HG03342 (cell line): ENCODE measurements around the gene HTATIP2.
A peak's percentile ranks its signal among the peaks of the same experiment; 100 is the strongest.
"Not testable (repeated sequence)": the region's sequence is repeated elsewhere in the genome, so short reads cannot be mapped to it uniquely, and the experiment has no call there.

Experiments used
- ATAC-seq: cut with Tn5 transposase; IDR thresholded peaks from one replicate; pipeline ENCODE4 v1.9.1; 2021; ENCODE audit warnings: mild to moderate bottlenecking, moderate library complexity; ENCODE audit not compliant: unreplicated experiment

Gene HTATIP2

GRCh38 chr11:20369826-20370225, 6.3 kb downstream of the HTATIP2 start:
- ATAC-seq = no peak

DNA sequence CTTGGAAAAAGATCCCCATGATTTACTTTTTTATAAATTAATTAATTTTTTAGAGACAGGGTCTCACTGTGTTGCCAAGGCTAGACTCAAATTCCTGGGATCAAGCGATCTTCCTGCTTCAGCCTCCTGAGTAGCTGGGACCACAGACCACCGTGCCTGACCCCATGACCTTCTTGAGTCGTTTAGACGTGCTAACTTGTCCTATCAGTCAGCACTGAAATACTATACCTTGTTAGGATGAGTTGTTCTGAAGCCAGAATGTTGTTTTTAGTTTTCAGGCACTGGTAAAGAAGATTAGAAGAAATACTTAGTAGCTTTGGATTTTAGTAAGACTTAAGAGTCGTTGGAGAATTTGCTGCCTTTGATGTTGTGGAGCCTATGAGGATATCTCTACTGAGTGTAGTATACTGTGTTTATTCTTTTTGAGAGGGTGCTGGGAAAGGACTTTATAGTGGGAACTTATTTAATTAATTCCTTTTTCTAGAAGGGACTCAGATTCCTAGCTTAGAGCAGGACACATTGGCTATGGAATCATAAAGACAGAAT, 8.6 kb downstream of the HTATIP2 start:
- ATAC-seq = no peak

GRCh38 chr11:20373147-20373546, 9.6 kb downstream of the HTATIP2 start:
- ATAC-seq = no peak

DNA sequence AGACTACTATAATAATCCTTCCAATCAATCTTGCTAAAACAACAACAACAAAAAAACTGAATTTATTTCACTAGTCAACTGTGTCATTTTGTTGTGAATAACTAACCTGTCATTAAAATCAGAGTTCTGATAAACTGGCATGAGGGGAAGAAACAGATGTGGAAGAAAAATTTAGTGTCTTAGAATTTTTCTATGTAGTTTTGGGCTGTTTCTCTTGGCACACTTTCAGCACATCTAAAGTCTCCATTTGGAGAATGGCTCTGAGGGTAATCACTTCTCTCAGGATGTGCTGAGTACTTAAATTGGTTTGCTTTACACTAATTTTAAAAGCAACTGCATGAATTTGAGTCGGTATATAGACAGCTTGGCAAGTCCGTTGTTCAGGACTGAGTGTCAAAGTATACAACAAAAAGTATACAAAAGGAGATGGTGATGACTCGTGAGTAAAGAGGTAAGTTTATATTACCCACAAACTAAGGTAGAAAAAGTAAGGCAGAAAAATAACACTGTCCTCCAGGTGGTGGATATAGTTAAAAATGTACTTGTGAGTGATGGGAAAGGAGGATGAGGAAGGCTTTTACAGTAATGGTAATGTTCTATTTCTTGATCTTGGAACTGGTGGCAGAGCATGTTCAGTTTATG, 10.2 kb downstream of the HTATIP2 start:
- no peak for ATAC-seq

DNA sequence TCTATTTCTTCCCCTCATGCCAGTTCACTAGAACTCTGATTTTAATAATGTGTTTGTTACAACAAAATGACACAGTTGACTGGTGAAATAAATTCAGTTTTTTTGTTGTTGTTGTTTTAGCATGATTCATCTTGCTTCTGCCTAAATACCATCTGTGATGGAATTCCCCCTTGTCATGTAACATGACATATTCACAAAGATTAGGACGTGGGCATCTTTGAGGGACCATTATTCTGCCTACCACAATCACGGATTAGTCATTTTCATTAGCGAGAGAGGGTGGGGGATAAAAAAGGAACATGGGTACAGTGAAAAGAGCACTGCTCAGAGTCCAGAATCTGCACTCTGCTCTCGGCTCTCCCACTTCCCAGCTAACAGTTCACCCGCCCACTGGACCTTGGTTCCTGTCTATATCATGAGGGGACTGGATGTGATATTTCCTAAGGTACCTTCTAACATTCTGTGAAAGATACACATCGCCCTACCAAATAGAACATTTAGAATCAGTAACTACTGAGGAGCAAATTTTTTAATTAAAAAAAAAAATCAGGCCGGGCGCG, 11.3 kb downstream of the HTATIP2 start:
- ATAC-seq = no peak

DNA sequence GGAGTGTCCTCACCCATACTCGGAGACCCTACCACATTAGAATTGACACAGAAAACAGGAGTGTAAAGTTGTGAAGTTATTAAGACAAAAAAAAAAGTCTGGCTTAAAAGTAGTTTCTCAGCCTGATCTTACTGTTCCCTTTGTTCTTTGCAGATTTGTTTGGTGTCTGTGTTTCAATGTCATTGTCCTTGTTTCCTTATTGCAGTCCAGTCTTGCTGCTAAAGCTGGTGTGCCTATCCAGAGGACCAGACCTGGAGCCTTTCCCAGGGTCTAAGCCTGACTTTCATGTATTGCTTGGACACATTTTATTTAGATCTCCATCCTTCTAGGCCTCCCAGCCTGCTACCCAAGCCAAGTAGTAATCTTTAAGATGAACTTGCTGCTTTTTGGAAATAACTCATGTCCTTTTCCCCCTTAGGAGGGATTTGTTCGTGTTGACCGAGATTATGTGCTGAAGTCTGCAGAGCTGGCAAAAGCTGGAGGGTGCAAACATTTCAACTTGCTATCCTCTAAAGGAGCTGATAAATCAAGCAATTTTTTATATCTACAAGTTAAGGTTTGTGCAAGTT, 12.7 kb downstream of the HTATIP2 start:
- ATAC-seq = no peak

GRCh38 chr11:20385996-20386395, 22.5 kb downstream of the HTATIP2 start:
- not testable (repeated sequence) for ATAC-seq

GRCh38 chr11:20387261-20388095, 24.0 kb downstream of the HTATIP2 start, which contains the start of gene PRMT3:
Gene PRMT3, plus strand, starts transcription at chr11:20387716. Its CDS starts 31 bp downstream, at chr11:20387747.
- ATAC-seq = peak; percentile 78

GRCh38 chr11:20388096-20389055, 24.9 kb downstream of the HTATIP2 start:
- peak; percentile 12 for ATAC-seq

- peak; percentile 86 for ATAC-seq
Measured at GRCh38 chr11:20397281-20397680, 33.8 kb downstream of the HTATIP2 start.

GRCh38 chr11:20399498-20399897, 36.0 kb downstream of the HTATIP2 start:
- ATAC-seq = no peak

DNA sequence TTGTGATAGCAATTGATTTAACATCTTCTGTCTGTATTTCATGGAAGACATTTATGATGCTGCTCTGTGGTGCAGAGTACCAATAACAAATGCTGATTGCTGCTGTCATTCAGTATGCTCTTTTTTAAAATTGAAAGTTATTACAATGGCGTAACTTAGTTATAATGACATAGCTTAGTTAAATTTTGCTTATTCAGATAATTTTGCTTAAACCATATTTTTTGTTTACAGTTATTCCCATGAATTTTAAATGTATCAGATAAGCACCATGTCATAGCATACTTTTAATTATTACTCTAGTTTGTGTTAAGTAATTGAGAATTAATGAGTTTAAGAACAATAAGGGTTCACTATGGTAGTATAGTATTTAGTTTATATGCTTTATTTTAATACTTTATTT, 39.5 kb downstream of the HTATIP2 start:
- no peak for ATAC-seq

DNA sequence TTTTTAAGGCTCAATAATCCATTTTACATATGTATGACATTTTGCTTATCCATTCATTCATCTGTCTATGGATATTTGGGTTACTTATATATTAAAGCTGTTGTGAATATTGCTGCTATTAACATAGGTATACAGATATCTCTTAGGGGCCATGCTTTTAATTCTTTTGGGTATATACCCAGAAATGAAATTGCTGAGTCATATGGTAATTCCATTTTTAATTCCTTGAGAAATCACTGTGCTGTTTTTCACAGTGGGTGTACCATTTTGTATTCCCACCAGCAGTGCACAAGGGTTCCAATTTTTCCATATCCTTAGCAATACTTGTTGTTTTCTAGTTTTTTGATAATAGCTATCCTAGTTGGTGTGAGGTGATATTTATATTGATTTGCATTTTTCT, 43.0 kb downstream of the HTATIP2 start:
- ATAC-seq = no peak

DNA sequence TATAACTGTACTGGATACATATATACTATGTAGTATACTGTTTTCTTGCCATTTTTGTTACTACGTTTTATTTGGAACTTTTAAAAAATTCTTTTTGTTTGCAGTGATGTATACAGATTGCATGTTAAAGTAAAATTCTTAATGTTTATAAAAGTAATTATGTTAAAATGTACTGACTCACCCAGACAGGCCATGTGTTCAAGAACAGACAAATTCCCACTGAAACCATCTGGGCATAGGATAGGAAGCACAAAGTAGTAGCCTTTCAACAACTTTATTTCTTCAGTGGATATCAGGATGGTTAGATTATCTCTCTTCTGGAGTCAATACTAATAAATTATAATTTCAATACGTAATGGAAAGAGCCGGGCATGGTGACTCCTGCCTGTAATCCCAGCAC, 43.8 kb downstream of the HTATIP2 start:
- no peak for ATAC-seq

- no peak for ATAC-seq
Measured at GRCh38 chr11:20415432-20415831, 51.9 kb downstream of the HTATIP2 start.

- no peak for ATAC-seq
Measured at GRCh38 chr11:20417771-20418170, 54.3 kb downstream of the HTATIP2 start.

DNA sequence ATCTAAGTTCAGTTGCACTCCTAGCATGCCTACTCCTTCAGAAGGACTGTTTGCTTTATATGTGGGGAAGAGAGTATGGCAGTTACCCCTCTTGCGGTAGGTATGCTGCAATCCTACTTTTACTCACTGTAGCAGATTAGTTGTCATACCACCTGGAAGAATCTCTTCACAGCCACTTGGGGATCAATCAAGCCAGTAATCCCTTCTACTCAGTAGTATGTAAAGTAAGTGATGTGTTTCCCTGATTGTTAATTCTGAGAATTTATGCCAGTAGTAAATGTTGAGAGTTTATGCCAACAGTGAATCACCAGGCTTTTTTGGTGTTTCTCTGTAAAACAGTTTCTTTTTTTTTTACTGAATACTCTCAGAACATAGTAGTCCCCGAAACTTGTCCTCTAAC, 58.4 kb downstream of the HTATIP2 start:
- no peak for ATAC-seq

- no peak for ATAC-seq
Measured at GRCh38 chr11:20429216-20429615, 65.7 kb downstream of the HTATIP2 start.
